Colonic mucosa (tissue), 4 donors: ENCODE measurements around the gene ZNF662. TPM values are rescaled to one million over a fixed set of nuclear protein-coding genes. Genes with fewer than 3 reads are reported as not detected.

ENCODE experiments used
- DNase-seq: peaks from one replicate; pipeline ENCODE4 v3.0.0-alpha.2; 2020
- H3K27ac ChIP-seq: fragments of 200-600 bp; one replicate; pipeline ENCODE4 v1.8.0; 2021
- H3K27me3 ChIP-seq: fragments of 200-600 bp; one replicate; pipeline ENCODE4 v1.8.0; 2021
- H3K36me3 ChIP-seq: fragments of 200-600 bp; one replicate; pipeline ENCODE4 v1.8.0; 2021
- H3K4me1 ChIP-seq: fragments of 200-600 bp; one replicate; pipeline ENCODE4 v1.8.0; 2021; ENCODE audit warnings: mild to moderate bottlenecking
- H3K4me3 ChIP-seq: fragments of 200-600 bp; one replicate; pipeline ENCODE4 v1.8.0; 2021
- H3K9ac ChIP-seq, 2 donors: one replicate each; pipeline ENCODE4 v1.7.0; 2013; ENCODE audit warnings: control low read depth in 2 of 2, low read depth in 2 of 2, low read length in 2 of 2
- H3K9me3 ChIP-seq: fragments of 200-600 bp; one replicate; pipeline ENCODE4 v1.8.0; 2021
- intact Hi-C: fragments of 100-400 bp; cut with DNase I; formaldehyde crosslinking; loops from one replicate; pipeline ENCODE4 v1.14.1; 2022
- total RNA-seq, 2 donors: library from RNA; stranded (reverse); fragmentation: NEBNext Ultra II Directional in 1 of 2; extraction: Animal tissue kit (Norgen Biotek cat#: 25700) in 1 of 2; gene quantifications; one replicate each; pipeline ENCODE4 v1.2.1, GENCODE V29; 2021
- TF ChIP-seq, protein P1 (sequence below): fragments of 200-600 bp; IDR thresholded peaks from one replicate; pipeline ENCODE4 v1.8.0; 2022; ENCODE audit warnings: antibody characterized with exemption, mild to moderate bottlenecking
- donor health status: healthy.
- donor health status: DM: no; HTN: no; CAD: no.
- donor health status: DM: no; HTN: no; CAD: no.

Gene ZNF662
- total RNA-seq, 2 donors from 2014 or later = 2.8 to 5.5 TPM

DNA sequence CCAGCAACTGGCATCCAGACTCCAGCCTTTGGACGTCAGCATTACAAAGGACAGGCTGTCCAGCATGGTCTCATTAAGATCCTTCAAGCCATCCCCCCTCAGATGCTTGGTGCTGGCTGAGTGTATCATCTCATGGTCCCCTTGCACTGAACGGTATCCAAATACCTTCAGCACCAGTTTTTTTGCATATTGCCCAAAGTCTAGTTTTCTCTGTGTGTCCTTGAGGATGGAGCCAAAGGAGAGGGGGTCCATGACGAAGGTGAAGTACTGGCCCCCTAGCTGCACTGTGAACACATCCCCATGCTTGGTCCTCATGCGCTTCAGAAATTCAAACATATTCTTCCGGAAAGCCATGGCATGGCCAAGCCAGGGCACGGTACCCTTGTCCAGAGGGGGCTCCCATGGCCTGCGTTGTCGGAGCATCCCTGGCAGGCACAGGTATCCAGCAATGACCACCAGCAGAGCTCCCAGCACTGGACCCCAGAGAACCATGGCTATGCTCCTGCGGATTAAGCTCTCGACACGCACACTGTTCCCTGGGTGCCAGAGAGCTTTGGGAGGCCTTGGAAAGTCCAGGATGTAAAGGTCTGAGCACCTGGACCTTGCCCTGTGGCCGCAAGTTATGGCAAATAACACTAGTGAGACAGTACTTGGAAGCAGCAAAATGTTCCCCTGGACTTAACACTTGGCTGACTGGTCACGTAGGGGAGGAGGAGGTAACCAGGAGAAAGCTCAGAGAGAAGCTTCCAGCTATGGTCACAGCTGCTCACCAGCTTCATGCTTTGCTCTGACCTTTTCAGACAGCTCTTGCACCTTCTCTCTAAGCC lies 30.4 kb upstream of the ZNF662 start, which contains the start of gene CYP8B1:
Gene CYP8B1, minus strand, starts transcription at position 555 of the 827 bp plus-strand sequence. Its CDS starts 63 bp downstream, at position 492.
- Histone ChIP-seq H3K4me3 (no peak within 1 kb of the TSS), H3K27ac (no peak within 1 kb of the TSS), H3K9me3 (no peaks in the 10 kb centered on the region), H3K4me1 (no peaks in the 10 kb centered on the region), H3K9ac (no peak within 1 kb of the TSS), H3K36me3 (no peaks in the 10 kb centered on the region), H3K27me3 (no peaks in the 10 kb centered on the region)
- intact Hi-C loops = no loop called here
- no peak for DNase-seq
- TF ChIP-seq, protein P1, sequence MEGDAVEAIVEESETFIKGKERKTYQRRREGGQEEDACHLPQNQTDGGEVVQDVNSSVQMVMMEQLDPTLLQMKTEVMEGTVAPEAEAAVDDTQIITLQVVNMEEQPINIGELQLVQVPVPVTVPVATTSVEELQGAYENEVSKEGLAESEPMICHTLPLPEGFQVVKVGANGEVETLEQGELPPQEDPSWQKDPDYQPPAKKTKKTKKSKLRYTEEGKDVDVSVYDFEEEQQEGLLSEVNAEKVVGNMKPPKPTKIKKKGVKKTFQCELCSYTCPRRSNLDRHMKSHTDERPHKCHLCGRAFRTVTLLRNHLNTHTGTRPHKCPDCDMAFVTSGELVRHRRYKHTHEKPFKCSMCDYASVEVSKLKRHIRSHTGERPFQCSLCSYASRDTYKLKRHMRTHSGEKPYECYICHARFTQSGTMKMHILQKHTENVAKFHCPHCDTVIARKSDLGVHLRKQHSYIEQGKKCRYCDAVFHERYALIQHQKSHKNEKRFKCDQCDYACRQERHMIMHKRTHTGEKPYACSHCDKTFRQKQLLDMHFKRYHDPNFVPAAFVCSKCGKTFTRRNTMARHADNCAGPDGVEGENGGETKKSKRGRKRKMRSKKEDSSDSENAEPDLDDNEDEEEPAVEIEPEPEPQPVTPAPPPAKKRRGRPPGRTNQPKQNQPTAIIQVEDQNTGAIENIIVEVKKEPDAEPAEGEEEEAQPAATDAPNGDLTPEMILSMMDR = no peak

DNA sequence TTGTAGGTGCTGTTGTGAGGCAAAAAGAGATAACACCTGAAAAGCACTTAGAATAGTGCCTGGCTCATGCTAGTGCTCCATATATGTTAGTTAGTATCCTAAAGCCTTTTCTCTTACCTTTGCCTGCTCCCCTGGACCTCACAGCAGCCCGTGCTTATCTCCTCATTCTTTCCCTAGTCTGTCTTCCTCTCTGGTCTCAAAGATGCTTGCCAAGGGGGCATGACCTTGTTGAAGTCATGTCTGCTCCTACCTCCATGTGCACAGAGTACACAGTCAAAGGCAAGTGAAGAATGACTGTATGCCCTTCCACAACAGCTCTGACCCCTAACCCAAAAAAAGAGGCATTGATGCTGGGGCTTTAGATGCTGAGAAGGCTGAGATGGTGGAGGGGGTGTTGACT lies 29.5 kb upstream of the ZNF662 start:
- Histone ChIP-seq H3K9me3 (no peaks in the 10 kb centered on the region), H3K27ac (no peak overlapping the region), H3K4me1 (no peaks in the 10 kb centered on the region), H3K9ac (no peak overlapping the region), H3K36me3 (no peaks in the 10 kb centered on the region), H3K27me3 (no peaks in the 10 kb centered on the region), H3K4me3 (no peak overlapping the region)
- intact Hi-C loops = no loop called here
- TF ChIP-seq, protein P1 = no peak
- no peak for DNase-seq

DNA sequence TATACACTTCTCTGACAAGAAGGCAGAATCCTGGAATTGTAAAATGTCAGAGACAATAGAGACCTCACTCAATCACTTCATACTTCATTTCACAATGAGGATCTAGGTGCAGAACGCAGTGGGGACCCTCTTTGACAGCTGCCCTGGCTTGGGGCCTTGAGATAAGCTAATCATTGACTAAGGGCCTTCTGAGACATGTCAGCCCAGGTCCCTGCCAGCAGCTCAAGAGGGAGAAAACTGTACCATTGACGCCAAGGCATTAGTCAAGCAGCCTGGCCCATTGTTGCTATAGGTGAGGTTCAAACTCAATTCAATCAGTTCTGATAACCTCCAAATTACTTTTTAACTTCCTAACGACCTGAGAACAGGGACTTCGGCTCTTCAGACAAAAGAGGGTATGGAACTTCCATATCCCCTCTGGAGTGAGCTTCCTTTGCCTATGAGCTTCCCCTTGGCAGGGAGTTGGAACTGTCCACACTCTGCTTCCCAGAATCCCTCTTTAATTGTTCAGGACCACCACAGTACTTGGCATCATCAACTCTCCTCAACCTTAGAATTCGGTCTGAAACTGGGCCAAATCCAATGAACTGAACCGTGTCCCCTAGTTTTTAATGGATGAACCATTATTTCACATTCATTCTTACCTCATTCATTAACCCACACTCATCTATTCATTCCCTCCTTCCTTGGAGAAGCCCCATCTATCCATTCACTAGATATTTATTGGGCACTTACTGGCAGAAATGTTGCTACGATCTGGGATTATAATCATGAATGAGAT lies 28.8 kb upstream of the ZNF662 start:
- H3K4me1 ChIP-seq = no peaks in the 10 kb centered on the region
- DNase-seq = no peak
- intact Hi-C loops = no loop called here

DNA sequence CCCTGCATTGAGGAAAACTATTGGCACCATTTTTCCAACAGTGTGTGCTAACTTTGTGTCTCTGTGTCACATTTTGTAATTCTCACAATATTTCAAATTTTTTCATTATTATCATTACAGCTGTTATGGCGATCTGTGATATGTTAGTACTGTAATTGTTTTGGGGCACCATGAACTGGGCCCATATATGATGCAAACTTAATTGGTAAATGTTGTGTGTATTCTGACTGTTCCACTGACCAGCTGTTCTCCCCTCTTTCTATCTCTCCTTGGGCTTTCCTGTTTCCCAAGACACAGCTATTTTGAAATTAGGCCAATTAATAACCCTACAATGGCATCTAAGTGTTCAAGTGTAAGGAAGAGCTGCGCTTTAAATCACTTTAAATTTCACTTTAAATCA lies 28.1 kb upstream of the ZNF662 start:
- Histone ChIP-seq H3K27me3 (no peaks in the 10 kb centered on the region), H3K4me1 (no peaks in the 10 kb centered on the region), H3K4me3 (no peak overlapping the region), H3K27ac (no peak overlapping the region), H3K9me3 (no peaks in the 10 kb centered on the region), H3K36me3 (no peaks in the 10 kb centered on the region), H3K9ac (no peak overlapping the region)
- TF ChIP-seq, protein P1 = no peak
- DNase-seq = no peak
- intact Hi-C loops = no loop called here

More for the DNA sequence above, 28.8 kb upstream of the ZNF662 start:
- H3K27me3 ChIP-seq = no peaks in the 10 kb centered on the region
- H3K27ac ChIP-seq = no peak overlapping the region
- H3K36me3 ChIP-seq = no peaks in the 10 kb centered on the region
- no peak overlapping the region for H3K9ac ChIP-seq
- H3K9me3 ChIP-seq = no peaks in the 10 kb centered on the region
- H3K4me3 ChIP-seq = no peak overlapping the region
- TF ChIP-seq, protein P1 = no peak

DNA sequence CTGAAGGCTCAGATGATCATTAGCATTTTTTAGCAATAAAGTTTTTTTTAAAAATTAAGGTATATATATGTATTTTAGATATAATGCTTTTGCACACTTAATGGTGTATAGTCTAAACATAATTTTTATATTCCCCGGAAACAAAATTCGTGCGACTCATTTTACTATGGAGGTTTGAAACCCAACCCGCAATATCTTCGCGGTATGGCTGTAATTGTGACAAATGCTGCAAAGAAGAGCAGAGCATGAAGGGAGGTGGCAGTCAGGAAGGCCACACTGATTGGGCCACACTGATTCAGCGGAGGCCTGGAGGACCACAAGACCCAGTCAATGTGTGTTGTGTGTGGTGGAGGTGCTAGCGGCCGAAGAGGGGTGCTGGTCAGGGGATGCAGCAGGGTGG lies 25.8 kb upstream of the ZNF662 start:
- Histone ChIP-seq H3K4me3 (peak overlapping the region; percentile 78), H3K9me3 (no peaks in the 10 kb centered on the region), H3K4me1 (no peaks in the 10 kb centered on the region), H3K36me3 (no peaks in the 10 kb centered on the region), H3K9ac (peak overlapping the region; percentile 62 to 87), H3K27ac (no peak overlapping the region), H3K27me3 (no peaks in the 10 kb centered on the region)
- intact Hi-C loops = loop anchor here (5.0 to 10.0 kb wide), 3 partner anchors 48 to 295 kb away; partner anchors contain the start of gene SEC22C
- no peak for DNase-seq
- TF ChIP-seq, protein P1 = no peak
